DMS53 (cell line): ENCODE data around the gene AMER1.
A peak's percentile ranks its signal among the peaks of the same experiment; 100 is the strongest.

Experiments used
- DNase-seq: peaks from one replicate; lab custom pipeline; 2025; lab: John Stamatoyannopoulos, UW

The AMER1 gene

GRCh38 chrX:64184396-64184795, 21.1 kb downstream of the AMER1 start:
- no peak for DNase-seq

GRCh38 chrX:64182208-64182607, 23.3 kb downstream of the AMER1 start:
- no peak for DNase-seq

- DNase-seq = no peak
Measured at GRCh38 chrX:64176876-64177275, 28.6 kb downstream of the AMER1 start.

GRCh38 chrX:64169988-64170387, 35.5 kb downstream of the AMER1 start:
- no peak for DNase-seq

- peak; percentile 79 for DNase-seq
Measured at GRCh38 chrX:64152857-64153256, 52.7 kb downstream of the AMER1 start.

GRCh38 chrX:64151911-64152310, 53.6 kb downstream of the AMER1 start:
- no peak for DNase-seq

GRCh38 chrX:64150775-64151174, 54.7 kb downstream of the AMER1 start:
- no peak for DNase-seq
